Stimulated activated naive B cell treated with anti-CD40 and anti-IgM and Interleukin-4, amounts not matched to agents 10 μg/mL and 1 μg/mL and 100 μg/mL, for 72 hours (primary cell): Measurements from ENCODE around the gene SNX33.
A peak's percentile ranks its signal among the peaks of the same experiment; 100 is the strongest.
"Not testable (repeated sequence)": the region's sequence is repeated elsewhere in the genome, so short reads cannot be mapped to it uniquely, and the experiment has no call there.

ENCODE experiments used
- ATAC-seq, 2 donors: fragments of 150-1000 bp; cut with Tn5 transposase; replicated peaks; 2 replicates each; pipeline ENCODE4 v1.10.0; 2021; ENCODE audit warnings: moderate library complexity in 1 of 2
- DNase-seq: peaks from one replicate; pipeline ENCODE4 v3.0.0; 2021
- H3K27ac Mint-ChIP-seq: one replicate; pipeline ENCODE4 v1.8.0; 2022; ENCODE audit warnings: mild to moderate bottlenecking, mixed read lengths
- H3K27me3 Mint-ChIP-seq, 2 donors: one replicate each; pipeline ENCODE4 v1.8.0; 2022; ENCODE audit warnings: mixed read lengths in 2 of 2
- H3K36me3 Mint-ChIP-seq, 2 donors: one replicate each; pipeline ENCODE4 v1.8.0; 2022; ENCODE audit warnings: mixed read lengths in 2 of 2, mild to moderate bottlenecking in 1 of 2
- H3K4me1 Mint-ChIP-seq, 2 donors: one replicate each; pipeline ENCODE4 v1.8.0; 2022; ENCODE audit warnings: mixed read lengths in 2 of 2, mild to moderate bottlenecking in 1 of 2
- H3K4me3 Mint-ChIP-seq, 2 donors: one replicate each; pipeline ENCODE4 v1.8.0; 2022; ENCODE audit warnings: mild to moderate bottlenecking in 2 of 2, mixed read lengths in 2 of 2, moderate library complexity in 1 of 2
- H3K9me3 Mint-ChIP-seq, 2 donors: one replicate each; pipeline ENCODE4 v1.8.0; 2022; ENCODE audit warnings: mixed read lengths in 2 of 2, mild to moderate bottlenecking in 1 of 2

Gene SNX33, protein sequence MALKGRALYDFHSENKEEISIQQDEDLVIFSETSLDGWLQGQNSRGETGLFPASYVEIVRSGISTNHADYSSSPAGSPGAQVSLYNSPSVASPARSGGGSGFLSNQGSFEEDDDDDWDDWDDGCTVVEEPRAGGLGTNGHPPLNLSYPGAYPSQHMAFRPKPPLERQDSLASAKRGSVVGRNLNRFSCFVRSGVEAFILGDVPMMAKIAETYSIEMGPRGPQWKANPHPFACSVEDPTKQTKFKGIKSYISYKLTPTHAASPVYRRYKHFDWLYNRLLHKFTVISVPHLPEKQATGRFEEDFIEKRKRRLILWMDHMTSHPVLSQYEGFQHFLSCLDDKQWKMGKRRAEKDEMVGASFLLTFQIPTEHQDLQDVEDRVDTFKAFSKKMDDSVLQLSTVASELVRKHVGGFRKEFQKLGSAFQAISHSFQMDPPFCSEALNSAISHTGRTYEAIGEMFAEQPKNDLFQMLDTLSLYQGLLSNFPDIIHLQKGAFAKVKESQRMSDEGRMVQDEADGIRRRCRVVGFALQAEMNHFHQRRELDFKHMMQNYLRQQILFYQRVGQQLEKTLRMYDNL

DNA sequence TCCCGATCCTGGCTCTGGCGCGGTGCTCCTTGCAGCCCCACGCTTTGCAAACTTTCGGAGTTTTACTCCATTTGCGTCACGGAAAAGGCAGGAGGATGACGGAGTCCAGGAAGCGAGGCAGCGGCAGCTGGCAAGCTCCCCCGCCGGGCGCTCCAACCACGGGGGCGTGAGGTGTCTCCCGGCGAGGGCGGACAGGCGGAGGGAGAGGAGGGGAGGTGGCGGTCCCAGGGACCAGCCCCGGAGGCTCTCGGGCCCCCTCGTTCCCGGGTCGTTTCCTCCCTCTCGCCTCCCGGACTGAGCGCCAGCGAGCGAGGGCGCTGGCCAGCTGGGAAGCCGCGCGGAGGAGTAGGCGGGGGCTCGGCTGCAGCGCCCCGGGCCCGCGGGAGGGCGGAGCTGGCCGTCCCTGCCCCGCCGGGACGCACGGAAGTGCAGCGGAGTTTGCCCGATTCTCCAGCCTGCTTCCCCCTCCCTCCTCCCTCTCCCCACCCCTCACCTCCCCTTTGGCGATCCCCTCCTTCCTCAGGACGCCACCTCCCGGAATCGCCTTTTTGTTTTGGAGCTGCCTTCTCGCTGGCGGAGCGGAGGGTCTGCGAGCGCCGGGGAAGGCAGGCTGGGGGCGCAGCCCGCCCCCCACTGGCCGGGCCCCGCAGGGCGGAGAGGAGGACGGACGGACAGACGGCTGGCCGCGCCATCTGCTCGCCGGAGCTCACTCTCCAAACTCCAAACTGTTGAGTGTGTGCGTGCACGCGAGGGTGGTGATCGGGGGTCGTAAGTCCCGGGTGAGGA lies at the start of gene SNX33:
SNX33 (plus strand) TSS at position 543 of the 786 bp plus-strand sequence. CDS start 1,191 bp downstream, outside the sequence.
- peak; percentile 65 to 74 for ATAC-seq
- H3K4me3 Mint-ChIP-seq = peak within 1 kb of the TSS; percentile 84 to 87
- peaks cover 7 to 9% of the 10 kb centered on the region in 2 donors for H3K4me1 Mint-ChIP-seq
- peaks cover 10 to 18% of the 10 kb centered on the region in 2 donors for H3K27me3 Mint-ChIP-seq
- DNase-seq = peak; percentile 18
- H3K27ac Mint-ChIP-seq = peak within 1 kb of the TSS; percentile 71
- no peaks in the 10 kb centered on the region for H3K9me3 Mint-ChIP-seq
- H3K36me3 Mint-ChIP-seq = peaks cover 0 to 2% of the 10 kb centered on the region in 2 donors

DNA sequence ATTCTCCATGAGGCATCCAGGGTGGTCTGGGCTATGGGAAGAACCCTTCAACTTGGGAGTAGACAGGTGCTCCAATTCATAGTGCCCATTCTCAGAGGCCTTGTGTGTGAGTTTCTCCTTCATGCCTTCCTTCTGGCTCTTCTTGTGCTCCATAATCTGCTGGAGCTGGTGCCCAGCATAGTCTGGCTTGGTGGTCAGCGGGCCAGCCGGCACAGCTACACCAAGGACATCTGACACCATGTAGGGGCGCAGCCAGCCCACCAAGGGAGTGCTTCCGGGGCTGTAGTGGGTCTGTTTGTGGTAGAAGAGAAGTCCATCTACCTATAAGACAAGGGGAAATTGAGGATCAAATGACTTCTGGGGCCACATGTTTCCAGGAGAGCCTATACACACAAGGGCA lies 49.4 kb upstream of the SNX33 start:
- H3K4me1 Mint-ChIP-seq = peaks cover 3 to 12% of the 10 kb centered on the region in 2 donors
- H3K27ac Mint-ChIP-seq = no peak overlapping the region
- DNase-seq (no peak), ATAC-seq (no peak)
- no peak overlapping the region for H3K4me3 Mint-ChIP-seq
- no peaks in the 10 kb centered on the region for H3K9me3 Mint-ChIP-seq
- H3K36me3 Mint-ChIP-seq = peaks cover 35 to 57% of the 10 kb centered on the region in 2 donors
- H3K27me3 Mint-ChIP-seq = no peaks in the 10 kb centered on the region

DNA sequence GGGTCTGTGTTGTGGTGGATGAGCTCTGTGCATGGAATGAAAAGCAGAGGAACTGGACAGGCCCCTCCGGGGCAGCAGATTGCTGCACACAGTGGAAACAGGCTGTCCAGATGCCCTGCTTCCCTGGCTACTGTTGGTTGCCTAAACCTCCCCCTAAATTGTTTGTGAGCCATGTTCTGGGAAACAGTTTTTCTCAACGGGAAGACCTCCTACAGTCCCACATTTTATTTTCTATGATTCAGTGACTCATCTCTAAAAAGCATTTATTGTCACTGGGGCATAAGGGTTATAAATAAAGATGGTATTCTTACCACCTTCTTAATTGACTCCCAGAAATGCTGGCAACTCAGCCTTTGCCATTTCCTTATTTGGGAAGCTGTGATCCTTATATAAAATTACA lies 48.3 kb upstream of the SNX33 start:
- Mint-ChIP-seq H3K9me3 (no peaks in the 10 kb centered on the region), H3K27ac (no peak overlapping the region), H3K27me3 (no peaks in the 10 kb centered on the region), H3K4me1 (peaks cover 3 to 12% of the 10 kb centered on the region in 2 donors), H3K4me3 (no peak overlapping the region), H3K36me3 (peaks cover 38 to 56% of the 10 kb centered on the region in 2 donors)
- ATAC-seq (no peak), DNase-seq (no peak)

DNA sequence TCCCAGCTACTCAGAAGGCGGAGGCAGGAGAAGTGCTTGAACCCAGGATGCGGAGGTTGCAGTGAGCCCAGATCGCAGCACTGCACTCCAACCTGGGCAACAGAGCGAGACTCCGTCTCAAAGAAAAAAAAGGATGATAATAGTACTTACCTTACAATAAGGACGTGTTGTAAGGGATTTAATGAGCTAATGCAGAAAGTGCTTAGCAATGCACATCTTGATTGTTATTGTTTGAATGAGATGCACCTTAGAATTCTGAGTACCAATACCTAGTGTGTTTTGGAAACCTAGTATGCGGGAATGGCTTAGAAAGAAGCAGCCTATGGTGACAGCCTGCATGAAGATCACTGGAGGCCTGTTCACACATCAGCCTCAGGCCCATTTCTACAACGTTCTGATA lies 41.7 kb upstream of the SNX33 start:
- Mint-ChIP-seq H3K4me3 (no peak overlapping the region), H3K27ac (no peak overlapping the region), H3K36me3 (peaks cover 46 to 55% of the 10 kb centered on the region in 2 donors), H3K9me3 (no peaks in the 10 kb centered on the region), H3K4me1 (no peaks in the 10 kb centered on the region), H3K27me3 (no peaks in the 10 kb centered on the region)
- no peak for DNase-seq
- ATAC-seq = no peak

DNA sequence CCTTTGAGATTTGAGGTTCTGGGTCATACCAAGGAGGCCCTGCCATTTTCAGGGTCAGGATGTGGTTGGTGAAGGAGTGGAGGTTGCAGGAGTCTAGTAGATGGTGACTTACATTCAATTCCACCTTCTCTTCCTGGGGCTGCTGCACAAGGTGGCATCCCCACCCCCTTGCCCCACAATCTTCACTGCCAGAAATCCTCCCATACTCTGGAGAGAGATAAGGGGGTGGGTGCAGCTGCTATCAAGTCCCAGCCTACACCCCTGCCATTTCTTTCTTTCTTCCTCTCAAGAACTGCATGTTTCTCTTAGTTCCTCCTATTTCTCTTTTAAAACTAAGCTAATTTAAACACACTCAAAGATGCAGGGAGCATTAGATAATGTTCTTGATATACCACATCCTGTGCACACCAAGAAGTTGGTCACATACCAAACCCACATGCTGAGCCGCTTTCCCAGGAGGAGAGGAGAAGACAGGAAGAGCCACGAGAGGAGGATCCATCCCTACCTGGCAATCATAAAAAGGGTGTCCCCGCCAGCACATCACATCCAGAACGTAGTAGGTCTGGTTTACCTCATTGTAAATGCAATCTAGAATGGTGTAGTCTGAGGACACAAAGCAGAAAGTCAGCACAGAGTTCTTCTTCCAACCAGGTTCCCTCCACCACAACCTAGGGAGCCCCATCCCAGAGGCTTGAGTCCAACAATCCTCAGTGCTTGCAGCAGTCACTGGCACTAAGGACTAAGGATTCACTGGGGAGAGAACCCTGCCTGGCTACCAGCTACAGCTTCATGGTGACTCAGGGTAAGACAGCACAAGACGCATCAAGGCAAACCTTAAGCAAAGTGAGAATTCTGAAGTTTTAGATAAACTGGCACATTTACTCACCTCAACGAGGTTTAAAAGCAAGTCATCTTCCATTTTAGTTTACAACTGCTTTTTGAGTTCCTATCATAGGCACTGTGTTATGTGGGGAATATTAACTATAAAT lies 40.7 kb upstream of the SNX33 start:
- DNase-seq (no peak), ATAC-seq (no peak)
- H3K36me3 Mint-ChIP-seq = peaks cover 49 to 53% of the 10 kb centered on the region in 2 donors
- H3K9me3 Mint-ChIP-seq = no peaks in the 10 kb centered on the region
- H3K4me1 Mint-ChIP-seq = no peaks in the 10 kb centered on the region
- no peak overlapping the region for H3K27ac Mint-ChIP-seq
- H3K4me3 Mint-ChIP-seq = no peak overlapping the region
- no peaks in the 10 kb centered on the region for H3K27me3 Mint-ChIP-seq

DNA sequence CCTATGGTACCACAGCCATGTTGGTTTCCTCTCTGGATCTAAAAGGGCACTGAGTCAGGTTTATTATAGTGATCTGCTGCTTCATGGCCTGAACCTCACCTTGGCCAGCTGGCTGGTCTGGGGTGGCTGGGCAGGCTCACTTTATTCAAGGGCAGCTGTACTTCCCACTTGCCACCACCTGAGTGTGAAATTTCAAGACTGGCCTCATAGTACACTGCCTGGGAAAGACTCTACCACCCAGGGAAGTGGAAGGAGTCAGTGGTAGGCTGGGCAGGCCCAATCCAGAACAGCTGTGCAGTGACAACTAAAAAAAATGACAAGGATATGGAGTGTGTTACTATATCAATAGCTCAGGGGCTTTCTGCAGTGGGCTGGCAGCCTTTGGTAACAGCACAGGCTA lies 30.9 kb upstream of the SNX33 start:
- no peak overlapping the region for H3K27ac Mint-ChIP-seq

DNA sequence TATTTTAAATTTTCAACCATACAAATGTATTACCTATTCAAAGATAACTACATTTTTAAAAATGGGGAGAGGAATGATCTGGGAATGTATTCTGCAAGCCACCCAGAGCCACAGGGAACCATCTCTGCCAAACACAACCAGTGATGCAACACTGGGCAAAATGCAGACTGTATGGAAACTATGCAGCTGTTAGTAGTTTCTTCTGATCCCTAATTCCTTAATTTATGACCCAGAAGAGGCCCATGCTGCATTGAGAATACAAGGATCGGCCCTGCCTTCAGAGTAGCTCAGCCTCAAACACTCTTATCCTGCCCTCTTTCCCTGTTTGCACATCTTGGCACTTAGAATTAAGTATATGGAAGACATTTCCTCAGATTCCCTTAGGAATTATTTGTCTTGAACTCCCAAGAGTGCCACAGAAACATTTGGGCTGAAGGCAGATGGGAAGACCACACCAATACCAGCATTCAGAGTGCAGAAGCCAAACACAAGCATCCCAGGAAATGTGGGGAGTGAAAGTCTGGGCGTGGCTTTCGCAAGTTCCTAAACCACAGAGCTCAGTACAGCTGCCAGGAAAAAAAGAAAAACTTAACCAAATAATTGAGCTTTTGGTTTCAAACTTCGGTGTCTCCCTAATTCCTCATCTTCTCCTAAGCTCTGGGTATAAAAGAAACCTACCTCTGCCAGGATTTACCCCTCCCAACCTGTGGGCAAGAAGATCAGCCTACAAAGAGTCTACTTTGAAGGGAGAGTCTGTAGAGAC lies 27.5 kb upstream of the SNX33 start:
- Mint-ChIP-seq H3K36me3 (peaks cover 17 to 41% of the 10 kb centered on the region in 2 donors), H3K27ac (peak overlapping the region; percentile 37), H3K9me3 (no peaks in the 10 kb centered on the region), H3K27me3 (no peaks in the 10 kb centered on the region), H3K4me1 (peaks cover 16 to 34% of the 10 kb centered on the region in 2 donors), H3K4me3 (no peak overlapping the region)
- no peak for DNase-seq
- ATAC-seq = no peak

More for the DNA sequence above, 30.9 kb upstream of the SNX33 start:
- Mint-ChIP-seq H3K36me3 (peaks cover 36 to 65% of the 10 kb centered on the region in 2 donors), H3K9me3 (no peaks in the 10 kb centered on the region), H3K4me3 (no peak overlapping the region), H3K27me3 (no peaks in the 10 kb centered on the region), H3K4me1 (peaks cover 13 to 16% of the 10 kb centered on the region in 2 donors)
- ATAC-seq = no peak
- DNase-seq = no peak

DNA sequence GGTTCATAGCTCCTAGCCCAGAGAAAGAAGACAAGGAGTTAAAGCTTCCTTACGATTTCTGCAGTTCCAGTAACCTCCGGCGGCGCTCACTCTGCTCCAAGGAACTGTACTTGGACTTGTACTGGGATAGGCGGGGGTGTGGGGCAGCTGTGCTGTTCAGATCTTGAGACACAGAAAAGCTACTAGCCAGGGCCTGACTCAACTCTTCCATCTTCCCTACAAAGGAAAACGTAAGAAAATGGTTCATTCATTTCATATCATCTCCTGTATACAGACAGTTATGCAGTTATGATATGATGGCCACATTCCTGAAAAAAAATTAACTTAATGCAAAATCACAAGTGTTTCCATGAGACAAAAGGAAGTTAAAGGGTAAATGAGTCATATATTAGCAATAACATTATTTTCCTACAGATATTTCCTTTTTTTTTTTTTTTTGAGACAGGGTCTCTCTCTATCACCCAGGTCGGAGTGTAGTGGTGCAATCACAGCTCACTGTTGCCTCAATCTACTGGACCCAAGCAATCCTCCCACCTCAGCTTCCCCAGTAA lies 26.8 kb upstream of the SNX33 start:
- H3K27me3 Mint-ChIP-seq = no peaks in the 10 kb centered on the region
- peaks cover 12 to 35% of the 10 kb centered on the region in 2 donors for H3K36me3 Mint-ChIP-seq
- H3K27ac Mint-ChIP-seq = peak overlapping the region; percentile 89
- ATAC-seq (no peak), DNase-seq (no peak)
- no peaks in the 10 kb centered on the region for H3K9me3 Mint-ChIP-seq
- peaks cover 15 to 36% of the 10 kb centered on the region in 2 donors for H3K4me1 Mint-ChIP-seq
- peak overlapping the region; percentile 35 to 52 for H3K4me3 Mint-ChIP-seq

DNA sequence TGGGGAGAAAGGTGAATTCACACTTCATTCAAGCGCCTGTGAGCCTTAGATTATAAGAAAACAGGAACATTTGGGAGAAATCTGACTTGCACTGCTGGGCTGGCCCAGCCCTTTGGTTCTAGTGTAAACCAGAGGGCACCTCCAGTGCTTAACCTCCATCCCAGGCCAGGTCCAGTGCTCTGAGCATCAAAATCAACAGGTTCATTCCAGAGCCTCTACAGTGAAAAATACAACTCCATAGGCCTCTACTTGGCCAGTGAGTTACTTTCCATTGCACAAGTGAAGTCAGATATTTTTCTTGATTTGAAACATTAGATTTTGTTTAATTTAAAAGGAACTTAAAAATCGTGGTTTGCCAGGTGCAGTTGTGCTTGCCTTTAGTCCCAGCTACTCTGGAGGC lies 25.2 kb upstream of the SNX33 start:
- H3K4me1 Mint-ChIP-seq = peaks cover 17 to 41% of the 10 kb centered on the region in 2 donors
- H3K27ac Mint-ChIP-seq = no peak overlapping the region
- H3K4me3 Mint-ChIP-seq = no peak overlapping the region
- ATAC-seq = no peak
- no peak for DNase-seq
- no peaks in the 10 kb centered on the region for H3K9me3 Mint-ChIP-seq
- H3K27me3 Mint-ChIP-seq = no peaks in the 10 kb centered on the region
- peaks cover 5 to 23% of the 10 kb centered on the region in 2 donors for H3K36me3 Mint-ChIP-seq

DNA sequence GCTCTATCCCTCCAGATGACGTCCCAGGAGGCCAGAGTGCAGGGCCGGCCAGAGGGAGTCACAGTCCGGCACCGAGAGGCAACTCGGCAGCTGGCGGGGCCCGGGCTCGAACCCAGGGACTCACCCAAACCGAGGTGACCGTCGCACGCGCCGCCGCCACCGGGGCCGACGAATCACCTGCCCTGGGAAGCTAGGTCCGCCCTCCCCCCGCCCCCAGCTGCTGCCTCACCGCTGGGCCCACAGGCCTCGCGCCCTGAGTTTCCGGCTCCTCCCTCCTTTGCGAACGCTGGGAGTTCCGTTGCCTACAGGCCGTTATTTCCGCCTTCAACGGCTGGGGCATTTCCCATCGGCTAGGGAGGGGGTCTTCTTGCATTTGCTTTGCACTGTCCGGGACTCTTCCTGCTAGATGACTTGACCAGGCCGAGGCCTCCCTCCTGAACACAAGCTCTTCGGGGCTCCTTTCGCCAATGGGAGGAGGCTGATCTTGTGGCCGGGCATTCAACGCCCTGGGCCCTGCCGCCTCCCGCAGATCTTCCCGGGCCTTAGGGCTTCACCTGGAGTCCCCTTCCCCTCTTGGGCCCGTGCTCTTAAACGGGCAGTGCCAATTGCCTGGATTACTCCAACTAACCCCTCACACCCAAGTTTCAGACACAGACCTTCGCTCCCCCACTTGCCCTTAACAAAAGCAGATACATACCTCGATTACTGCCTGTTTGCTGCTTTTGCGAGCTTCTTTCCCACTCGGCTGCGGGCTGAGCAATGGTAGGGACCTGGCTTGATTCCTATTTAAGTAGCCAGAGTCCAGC lies 22.0 kb upstream of the SNX33 start, which contains the start of gene SNUPN:
SNUPN (minus strand) TSS at position 184 of the 806 bp plus-strand sequence. CDS start 4,674 bp downstream, outside the sequence.
- H3K9me3 Mint-ChIP-seq = no peaks in the 10 kb centered on the region
- DNase-seq (peak; percentile 88), ATAC-seq (peak; percentile 87 to 94)
- peaks cover 14 to 35% of the 10 kb centered on the region in 2 donors for H3K4me1 Mint-ChIP-seq
- peak within 1 kb of the TSS; percentile 97 for H3K27ac Mint-ChIP-seq
- H3K36me3 Mint-ChIP-seq = peaks cover 2 to 11% of the 10 kb centered on the region in 2 donors
- H3K27me3 Mint-ChIP-seq = no peaks in the 10 kb centered on the region
- H3K4me3 Mint-ChIP-seq = peak within 1 kb of the TSS; percentile 92 to 97

DNA sequence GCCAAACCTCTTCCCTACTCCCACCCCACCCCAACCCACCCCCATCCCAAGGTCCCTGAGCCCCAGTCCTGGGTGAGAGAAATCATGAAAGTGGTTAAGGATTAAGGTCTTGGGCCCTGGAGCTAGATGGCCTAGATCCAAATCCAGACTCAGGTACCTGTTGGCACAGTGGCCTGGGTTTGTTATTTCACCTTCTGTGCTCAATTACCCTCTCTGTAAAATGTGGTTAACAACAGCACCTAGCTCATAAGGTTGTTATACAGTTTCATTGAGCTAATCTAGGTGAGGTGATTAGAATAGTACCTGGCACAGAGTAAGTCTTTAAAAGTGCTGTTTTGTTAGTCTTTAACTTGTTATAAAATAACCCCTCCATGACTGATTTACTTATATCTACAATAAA lies 15.8 kb upstream of the SNX33 start:
- DNase-seq = no peak
- peaks cover 5 to 6% of the 10 kb centered on the region in 2 donors for H3K36me3 Mint-ChIP-seq

DNA sequence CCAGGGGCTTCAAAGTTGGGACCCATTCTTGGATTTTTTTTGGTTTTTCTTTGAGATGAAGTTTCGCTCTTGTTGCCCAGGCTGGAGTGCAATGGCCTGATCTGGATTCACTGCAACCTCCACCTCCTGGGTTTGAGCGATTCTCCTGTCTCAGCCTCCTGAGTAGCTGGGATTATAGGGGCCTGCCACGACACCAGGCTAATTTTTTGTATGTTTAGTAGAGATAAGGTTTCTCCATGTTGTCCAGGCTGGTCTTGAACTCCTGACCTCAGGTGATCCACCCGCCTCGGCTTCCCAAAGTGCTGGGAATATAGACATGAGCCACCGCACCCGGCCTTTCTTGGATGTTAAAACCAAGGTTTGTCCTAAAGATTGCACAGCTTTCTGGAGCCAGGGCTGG lies 13.8 kb upstream of the SNX33 start:
- not testable (repeated sequence) for H3K9me3 Mint-ChIP-seq, DNase-seq, ATAC-seq, H3K4me3 Mint-ChIP-seq, H3K27me3 Mint-ChIP-seq, H3K27ac Mint-ChIP-seq
- H3K4me1 Mint-ChIP-seq = peaks cover 14 to 28% of the 10 kb centered on the region in 2 donors
- H3K36me3 Mint-ChIP-seq = peaks cover 19 to 21% of the 10 kb centered on the region in 2 donors

More for the DNA sequence above, 15.8 kb upstream of the SNX33 start:
- H3K4me3 Mint-ChIP-seq = no peak overlapping the region
- no peaks in the 10 kb centered on the region for H3K27me3 Mint-ChIP-seq
- no peak for ATAC-seq
- no peaks in the 10 kb centered on the region for H3K9me3 Mint-ChIP-seq
- H3K27ac Mint-ChIP-seq = no peak overlapping the region
- peaks cover 2 to 9% of the 10 kb centered on the region in 2 donors for H3K4me1 Mint-ChIP-seq
